ENCODE measurements around the gene DYRK1A. TPM values are rescaled to one million over a fixed set of nuclear protein-coding genes. Genes with fewer than 3 reads are reported as not detected.

The DYRK1A gene
- total RNA-seq, 1 donor from 2014 or later = 76.0 TPM

DNA sequence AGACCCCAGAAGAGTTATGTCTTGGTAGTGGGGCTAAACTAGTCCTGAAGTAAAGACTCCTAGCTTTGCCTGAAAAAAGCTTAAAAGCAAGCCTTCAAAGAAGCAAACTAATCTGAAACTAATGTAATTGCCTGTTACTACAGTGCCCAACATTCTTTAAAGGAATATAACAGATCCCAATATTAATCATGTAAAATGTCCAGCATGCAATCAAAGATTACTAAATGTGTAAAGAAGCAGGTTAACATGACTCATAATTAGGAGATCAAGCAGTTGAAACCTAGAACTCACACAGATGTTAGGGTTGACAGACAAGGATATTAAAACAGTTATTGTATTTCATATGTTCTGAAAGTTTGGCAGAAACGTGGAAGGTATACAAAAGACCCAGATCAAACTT is 17.8 kb downstream of the DYRK1A start:
- DNase-seq (ENCODE audit: low read depth) = no peak

- DNase-seq (ENCODE audit: low read depth) = no peak
Observed at GRCh38 chr21:37385179-37385765, 18.7 kb downstream of the DYRK1A start.

DNA sequence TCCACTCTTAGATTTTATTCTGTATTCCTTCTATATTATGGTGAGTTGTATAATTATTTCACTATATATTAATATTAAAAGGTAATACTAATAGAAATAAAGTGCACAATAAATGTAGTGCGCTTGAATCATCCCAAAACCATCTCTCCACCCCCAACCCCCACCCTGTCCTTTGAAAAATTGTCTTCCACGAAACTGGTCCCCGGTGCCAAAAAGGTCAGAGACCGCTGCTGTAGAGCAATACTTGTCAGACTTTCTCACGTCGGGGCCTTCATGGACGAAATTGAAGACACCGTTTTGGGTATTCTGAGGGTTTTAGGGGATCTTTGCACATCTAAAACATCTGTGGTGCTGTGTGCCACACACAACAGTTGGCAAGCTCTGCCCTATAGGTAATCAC is 19.6 kb downstream of the DYRK1A start:
- DNase-seq (ENCODE audit: low read depth) = no peak

GRCh38 chr21:37389456-37389855 is 22.9 kb downstream of the DYRK1A start:
- DNase-seq (ENCODE audit: low read depth) = no peak

- DNase-seq (ENCODE audit: low read depth) = no peak
Observed at GRCh38 chr21:37391666-37392065, 25.1 kb downstream of the DYRK1A start.

DNA sequence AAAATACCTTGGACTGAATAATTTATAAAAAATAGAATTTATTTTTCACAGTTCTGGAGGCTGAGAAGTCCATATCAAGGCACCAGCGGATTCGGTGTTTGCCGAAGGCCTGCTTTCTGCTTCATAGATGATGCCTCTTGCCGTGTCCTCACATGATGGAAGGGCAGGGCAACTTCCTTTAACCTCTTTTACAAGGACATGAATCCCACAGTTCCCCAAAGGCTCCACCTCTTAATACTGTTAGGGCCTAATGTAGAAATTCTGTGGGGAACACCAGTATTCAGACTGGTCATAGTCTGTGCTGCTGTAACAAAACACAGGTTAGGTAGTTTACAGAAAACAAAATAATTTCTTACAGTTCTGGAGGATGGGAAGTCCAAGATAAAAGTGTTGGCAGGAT is 25.9 kb downstream of the DYRK1A start:
- no peak for DNase-seq (ENCODE audit: low read depth)

DNA sequence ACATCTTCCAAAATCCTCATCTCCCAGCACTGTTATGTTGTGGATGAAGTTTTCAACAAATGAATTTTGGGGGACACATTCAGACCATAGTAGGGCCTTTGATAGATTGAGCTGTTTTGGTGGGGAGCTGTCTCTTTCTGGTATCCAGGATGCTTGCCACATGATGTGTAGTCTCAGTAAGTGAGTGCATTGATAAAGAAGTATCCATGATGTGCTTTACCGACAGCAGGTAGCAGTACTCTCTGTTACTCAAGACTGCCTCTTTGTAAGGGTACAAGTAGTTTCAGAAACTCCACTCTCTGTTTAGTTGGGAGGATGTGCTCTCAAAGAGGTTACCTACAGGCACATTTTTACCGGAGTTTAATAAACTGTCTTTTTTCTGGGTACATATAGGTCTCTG is 26.5 kb downstream of the DYRK1A start:
- DNase-seq (ENCODE audit: low read depth) = no peak

DNA sequence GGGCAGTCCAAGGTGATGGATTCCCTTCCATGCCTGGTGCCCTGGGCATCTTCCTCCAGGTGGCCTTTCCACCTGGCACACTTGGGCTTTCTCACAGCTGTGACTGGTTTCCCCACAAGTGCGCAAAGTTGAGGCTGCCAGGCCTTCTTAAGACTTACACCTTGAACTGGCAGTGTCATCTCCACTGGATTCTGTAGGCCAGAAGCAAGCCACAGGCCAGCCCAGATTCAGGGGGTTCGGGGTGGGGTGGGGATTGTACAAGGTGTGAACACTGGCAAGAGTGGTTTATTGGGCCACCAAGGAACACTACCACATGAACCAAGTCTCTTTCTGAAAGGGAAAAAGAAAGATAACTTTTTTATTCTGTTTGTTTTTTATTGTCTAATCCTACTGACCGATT is 27.2 kb downstream of the DYRK1A start:
- no peak for DNase-seq (ENCODE audit: low read depth)

DNA sequence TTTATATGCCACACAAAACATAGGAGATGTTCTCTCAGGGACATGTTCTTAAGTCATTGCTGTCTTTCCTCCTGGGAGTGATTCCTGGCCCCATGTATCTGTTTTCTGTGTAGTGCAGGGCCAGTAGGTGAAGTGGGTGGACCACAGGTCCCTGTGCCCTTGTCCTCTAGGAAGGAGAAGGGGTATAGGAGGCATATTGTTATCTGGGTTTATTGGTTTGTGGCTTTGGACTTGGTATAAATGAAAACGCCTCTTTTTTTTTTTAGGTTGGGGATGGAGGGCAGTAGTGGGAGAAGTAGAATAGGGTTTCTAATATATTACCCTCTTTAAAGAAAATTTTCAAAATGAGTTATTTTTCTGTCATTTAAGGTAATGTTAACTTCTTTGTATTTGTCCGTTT is 29.4 kb downstream of the DYRK1A start:
- no peak for DNase-seq (ENCODE audit: low read depth)

GRCh38 chr21:37396855-37397254 is 30.3 kb downstream of the DYRK1A start:
- DNase-seq (ENCODE audit: low read depth) = no peak

GRCh38 chr21:37398697-37399096 is 32.1 kb downstream of the DYRK1A start:
- DNase-seq (ENCODE audit: low read depth) = no peak

- no peak for DNase-seq (ENCODE audit: low read depth)
Observed at GRCh38 chr21:37402251-37402867, 35.8 kb downstream of the DYRK1A start.

DNA sequence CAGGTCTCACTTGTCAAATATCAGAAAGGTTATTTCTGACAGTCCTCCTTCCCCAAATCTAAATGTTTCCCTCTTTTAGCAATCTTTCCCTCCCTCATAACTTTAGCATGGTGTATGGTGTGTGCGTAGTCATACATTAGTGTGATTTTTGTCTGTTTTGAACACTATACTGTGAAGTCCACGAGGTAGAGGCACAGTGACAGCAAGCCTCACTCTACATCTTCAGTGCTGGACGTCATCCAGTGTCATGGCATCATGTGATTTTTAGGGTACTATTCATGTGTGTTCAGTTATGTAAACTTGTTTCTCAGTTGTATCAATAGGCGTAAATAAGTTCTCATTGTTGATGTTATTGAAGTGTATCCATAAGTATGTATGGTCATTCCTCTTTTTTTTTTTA is 39.1 kb downstream of the DYRK1A start:
- DNase-seq (ENCODE audit: low read depth) = no peak

DNA sequence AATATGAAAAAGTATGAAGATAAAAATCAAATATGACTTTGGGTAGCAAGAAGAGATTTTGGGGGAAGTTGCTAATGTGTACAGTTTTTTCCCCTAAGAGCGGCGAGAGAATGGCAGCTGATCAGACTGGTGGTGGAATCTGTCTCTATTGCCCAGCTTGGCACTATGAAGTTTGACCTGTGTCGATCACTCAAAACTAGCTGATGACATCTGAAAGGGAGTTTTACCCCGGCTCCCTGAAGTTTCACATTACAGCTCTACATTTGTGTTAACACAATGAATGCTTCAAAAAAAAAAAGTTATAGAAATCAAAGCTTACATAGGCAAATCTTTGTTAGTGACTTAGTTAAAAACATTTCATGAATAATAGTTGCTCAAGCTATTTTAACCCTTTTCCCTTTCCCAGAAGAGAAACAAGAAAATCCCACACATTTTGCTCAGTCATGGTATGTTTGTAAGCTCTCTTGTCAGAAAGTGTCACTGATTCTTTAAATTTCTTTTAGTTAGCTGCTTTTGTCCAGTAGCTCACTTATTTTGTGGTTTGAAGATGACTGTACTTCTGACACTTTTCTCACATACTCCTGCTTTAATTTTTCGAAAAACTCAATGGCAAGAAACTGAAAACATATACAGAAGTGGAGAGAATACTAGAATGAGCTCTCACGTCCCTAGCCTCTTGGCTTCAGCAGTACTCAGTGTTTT is 41.3 kb downstream of the DYRK1A start:
- DNase-seq (ENCODE audit: low read depth) = no peak

DNA sequence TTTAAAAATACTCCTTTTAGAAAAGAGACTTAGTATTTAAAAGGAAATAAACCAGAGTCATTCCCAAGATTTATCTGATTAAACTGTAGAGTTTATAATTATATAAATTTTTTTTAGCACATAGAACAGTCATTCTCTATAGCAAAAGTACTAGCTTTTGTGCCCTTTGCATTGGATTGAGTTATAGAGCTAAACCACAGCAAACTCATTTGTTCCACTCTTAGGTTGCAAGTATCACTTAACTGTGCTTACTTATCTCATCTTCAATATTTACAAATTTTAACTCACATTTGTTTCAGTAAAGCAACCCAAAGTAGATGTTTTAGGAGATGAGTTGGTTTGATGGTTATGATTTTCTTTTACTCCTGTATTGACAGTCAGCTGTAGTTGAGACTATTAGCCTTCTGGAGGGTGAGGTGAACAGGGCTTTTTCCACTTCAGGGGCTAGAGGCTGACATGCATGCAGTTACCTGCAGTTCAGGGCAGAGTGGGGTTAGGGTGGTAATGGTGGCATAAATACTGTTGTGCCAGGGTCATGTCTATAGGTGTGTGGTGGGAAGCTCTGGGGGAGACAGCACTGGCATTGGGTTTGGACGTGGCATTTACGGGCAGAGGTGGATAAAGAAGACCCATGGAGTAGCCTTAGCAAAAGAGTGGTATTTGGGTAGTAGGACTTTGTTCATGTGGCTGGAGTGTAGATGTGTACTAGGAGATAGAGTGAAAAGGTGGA is 42.1 kb downstream of the DYRK1A start:
- DNase-seq (ENCODE audit: low read depth) = no peak

DNA sequence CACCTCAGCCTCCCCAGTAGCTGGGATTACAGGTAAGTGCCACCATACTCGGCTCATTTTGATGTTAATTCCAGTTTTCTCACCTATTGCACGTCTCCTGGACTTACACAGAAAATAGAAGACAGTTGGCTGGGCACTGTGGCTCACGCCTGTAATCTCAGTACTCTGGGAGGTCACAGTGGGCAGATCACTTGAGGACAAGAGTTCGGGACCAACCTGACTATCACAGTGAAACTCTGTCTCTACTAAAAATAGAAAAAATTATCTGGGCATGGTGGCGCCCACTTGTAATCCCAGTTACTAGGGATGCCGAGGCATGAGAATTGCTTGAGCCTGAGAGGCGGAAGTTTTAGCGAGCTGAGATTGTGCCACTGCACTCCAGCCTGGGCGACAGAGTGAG is 44.1 kb downstream of the DYRK1A start:
- no peak for DNase-seq (ENCODE audit: low read depth)

GRCh38 chr21:37412603-37413360 is 46.2 kb downstream of the DYRK1A start:
- no peak for DNase-seq (ENCODE audit: low read depth)

DNA sequence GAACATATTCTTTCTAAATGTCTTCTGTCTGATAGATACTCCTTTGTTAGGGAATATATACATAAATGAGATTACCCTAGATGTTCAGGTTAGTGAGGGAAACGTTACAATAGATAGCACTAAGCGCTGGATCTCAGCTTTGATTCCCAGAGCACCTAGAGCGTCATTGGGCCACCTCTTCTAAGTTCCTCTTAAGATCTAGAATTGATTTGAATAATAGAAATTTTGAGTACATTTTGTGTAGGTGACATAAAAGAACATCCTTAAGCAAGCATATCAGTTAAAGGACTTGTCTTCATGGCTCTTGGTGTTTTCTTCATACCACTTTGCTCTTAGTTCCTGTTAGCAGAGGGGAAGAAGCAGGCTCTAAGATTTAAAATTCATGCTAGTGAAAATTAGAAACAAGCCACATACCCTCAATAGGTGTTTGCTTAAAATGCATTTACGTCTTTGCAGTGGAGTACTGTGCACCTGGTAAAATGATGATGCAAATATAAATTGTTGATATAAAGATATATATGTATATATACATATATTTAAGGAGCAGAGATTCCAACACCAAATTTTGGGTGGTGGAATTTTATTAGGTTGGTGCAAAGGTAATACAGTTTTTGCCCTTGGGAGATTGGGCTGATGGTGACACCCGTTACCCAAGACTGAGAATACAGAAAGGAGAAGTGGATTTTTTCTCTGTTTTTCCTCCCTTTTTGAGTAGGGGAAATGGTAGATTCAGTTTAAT is 47.1 kb downstream of the DYRK1A start:
- no peak for DNase-seq (ENCODE audit: low read depth)

- DNase-seq (ENCODE audit: low read depth) = no peak
Observed at GRCh38 chr21:37414292-37415253, 48.0 kb downstream of the DYRK1A start.

DNA sequence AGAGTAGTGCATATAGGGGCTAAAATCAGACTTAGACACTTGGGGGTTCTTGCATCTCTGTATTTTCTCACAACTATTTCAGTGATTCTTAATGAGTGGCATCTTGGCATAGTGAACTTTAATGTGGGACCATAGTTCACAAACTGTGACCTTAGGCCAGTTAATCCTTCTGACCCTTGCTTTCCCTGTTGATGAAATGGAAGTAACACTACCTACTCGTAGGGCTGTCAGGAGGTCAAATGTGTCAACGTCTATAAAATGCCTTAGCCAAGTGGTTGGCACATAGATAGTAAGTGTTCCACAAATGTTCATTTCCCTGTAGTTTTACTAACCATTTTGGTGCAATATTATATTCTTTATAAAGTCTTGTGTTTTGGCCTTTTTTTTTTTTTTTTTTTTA is 49.4 kb downstream of the DYRK1A start:
- DNase-seq (ENCODE audit: low read depth) = no peak

All from renal cortical epithelial cell (primary cell).